Measurements from ENCODE around the gene BRSK2. TPM values are rescaled to one million over a fixed set of nuclear protein-coding genes. Genes with fewer than 3 reads are reported as not detected.

BRSK2 gene
- total RNA-seq, 2 donors from 2014 or later = 0.53 to 0.79 TPM

DNA sequence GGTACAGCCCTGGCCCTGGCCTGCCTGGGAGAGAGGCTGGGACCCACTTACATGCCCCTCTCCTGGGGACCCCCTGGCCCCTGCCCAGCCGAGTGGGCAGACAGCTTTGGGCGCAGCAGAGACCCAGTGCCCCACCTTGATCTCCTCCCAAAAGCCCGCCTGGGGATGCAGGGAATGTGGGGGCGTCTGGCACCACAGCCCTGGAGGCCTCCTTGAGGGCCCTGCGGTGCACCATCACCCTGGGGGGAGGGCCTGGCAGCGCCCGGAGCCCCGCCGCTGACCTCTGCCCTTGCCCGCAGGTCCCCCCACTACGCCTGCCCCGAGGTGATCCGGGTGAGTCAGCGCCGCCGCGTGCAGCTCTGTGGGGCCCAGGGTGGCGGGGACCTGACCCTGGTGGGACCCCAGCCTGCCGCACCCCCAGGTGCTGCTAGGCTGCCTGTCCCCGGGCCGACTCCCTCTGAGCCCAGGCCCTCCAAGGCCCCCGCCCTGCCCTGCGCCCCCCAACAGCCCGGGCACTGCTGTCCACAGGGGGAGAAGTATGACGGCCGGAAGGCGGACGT lies 53.2 kb downstream of the BRSK2 start:
- intact Hi-C loops (cut with DNase I, micrococcal nuclease) = no loop called here
- ATAC-seq (no peak), DNase-seq (no peak)

DNA sequence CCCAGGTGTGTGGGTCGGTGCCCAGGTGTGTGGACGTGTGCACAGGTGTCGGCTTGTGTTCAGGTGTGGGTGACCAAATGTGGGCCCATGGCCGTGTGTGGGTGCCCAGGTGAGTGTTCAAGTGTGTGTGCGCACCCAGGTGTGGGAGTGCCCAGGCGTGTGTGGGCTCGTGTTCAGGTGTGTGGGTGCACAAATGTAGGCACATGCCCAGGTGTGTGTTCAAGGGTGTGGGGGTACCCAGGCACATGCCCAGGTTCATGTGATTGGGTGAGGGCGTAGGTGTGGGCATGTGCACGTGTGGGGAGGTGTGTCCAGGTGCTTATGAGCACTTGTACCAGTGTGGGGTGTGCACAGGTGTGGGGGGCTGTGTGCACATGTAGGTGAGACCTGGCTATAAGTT lies 54.0 kb downstream of the BRSK2 start:
- intact Hi-C loops (cut with DNase I, micrococcal nuclease) = no loop called here
- DNase-seq = no peak
- no peak for ATAC-seq

DNA sequence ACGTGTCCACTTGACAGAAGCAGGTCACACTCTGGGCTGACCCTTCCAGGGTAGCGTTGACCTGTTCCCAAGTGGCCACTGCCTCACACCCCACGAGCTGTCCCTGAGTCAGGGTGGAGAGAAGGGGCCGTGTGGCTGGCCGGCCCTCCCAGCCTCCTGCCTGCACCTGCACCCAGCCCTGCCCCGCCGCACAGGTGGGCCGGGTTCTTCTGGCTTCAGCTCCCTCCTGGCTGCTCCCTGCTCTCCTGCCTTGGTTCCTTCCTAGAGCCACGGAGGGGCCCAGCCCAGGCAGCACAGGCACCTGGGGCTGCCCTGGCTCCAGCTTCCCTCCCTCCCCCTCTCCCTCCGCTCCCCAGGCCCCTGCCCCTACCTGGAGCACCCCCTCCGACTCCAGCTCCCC lies 54.6 kb downstream of the BRSK2 start:
- ATAC-seq (no peak), DNase-seq (no peak)
- intact Hi-C loops (cut with DNase I, micrococcal nuclease) = no loop called here

DNA sequence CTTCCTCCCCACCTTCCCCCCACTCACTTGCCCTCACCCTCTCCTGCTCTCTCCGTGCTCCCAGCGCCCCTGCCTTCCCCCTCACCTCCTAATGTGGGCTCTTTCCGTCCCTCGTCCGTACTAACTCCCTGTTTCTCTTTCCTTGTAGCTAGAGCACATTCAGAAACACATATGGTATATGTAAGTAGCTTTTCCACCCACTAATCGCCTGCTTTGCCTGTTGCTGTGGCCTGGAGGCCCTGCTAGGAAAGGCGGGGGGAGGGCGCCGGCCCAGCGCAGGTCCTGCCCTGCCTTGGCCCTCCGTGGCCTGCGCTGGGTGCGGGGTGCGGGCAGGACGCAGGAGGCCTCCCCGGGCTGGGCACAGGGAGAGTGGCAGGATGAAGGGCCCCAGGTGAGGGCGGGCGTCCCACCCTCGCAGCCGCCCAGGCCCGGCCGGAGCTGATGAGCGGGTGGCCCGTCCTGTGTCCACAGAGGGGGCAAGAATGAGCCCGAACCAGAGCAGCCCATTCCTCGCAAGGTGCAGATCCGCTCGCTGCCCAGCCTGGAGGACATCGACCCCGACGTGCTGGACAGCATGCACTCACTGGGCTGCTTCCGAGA lies 55.2 kb downstream of the BRSK2 start:
- intact Hi-C loops (cut with DNase I, micrococcal nuclease) = no loop called here
- ATAC-seq = no peak

DNA sequence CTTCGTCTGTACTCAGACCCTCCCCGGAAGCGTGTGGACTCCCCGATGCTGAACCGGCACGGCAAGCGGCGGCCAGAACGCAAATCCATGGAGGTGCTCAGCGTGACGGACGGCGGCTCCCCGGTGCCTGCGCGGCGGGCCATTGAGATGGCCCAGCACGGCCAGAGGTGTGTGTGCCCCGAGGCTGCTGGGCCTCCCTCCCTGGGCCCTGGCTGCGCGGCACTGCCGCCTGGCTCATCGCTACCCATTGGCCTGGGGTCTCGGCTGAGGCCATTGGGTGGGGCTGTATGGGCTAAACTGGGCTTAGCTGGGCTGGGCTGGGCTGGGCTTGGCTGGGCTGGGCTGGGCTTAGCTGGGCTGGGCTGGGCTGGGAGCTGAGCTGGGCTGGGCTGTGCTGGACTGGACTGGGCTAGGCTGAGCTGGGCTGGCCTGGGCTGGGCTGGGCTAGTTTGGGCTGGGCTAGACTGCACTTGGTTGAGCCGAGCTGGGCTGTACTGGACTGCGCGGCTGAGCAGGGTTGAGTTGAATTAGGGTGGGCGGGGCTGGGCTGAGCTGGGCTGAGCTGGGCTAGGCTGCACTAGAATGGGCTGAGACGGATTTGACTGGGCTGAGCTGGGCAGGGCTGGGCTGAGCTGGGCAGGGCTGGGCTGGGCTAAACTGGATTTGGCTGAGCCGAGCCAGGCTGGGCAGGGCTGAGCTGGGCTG lies 56.2 kb downstream of the BRSK2 start:
- DNase-seq (no peak), ATAC-seq (peak; percentile 49)
- intact Hi-C loops (cut with DNase I, micrococcal nuclease) = no loop called here

More for the DNA sequence above, 55.2 kb downstream of the BRSK2 start:
- DNase-seq = no peak

DNA sequence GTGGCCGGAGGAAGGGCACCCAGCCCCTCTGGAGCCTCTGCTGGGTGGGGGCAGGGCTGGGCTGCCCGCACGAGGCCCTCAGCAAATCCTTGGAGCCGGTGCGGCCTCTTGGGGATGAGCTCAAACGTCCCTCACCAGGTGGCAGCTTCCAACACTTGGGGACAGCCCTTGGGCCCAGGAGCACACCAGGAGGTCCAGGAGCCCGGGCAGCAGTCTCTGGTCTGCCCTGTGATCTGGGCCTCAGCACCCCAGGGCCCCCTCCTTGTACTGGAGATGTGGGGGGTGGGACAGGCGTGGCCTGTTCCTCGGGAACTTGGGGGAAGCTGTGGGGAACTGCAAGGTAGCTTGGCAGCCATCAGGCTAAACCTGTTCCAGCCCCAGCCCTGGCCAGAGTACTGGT lies 56.9 kb downstream of the BRSK2 start:
- ATAC-seq = no peak
- DNase-seq = no peak
- intact Hi-C loops (cut with DNase I, micrococcal nuclease) = no loop called here

GRCh38 chr11:1447845-1448825 lies 58.4 kb downstream of the BRSK2 start:
- DNase-seq (no peak), ATAC-seq (peak; percentile 39)
- intact Hi-C loops (cut with DNase I, micrococcal nuclease) = no loop called here

- intact Hi-C loops (cut with DNase I, micrococcal nuclease) = no loop called here
- DNase-seq (no peak), ATAC-seq (no peak)
These were observed 59.1 kb downstream of the BRSK2 start for GRCh38 chr11:1448882-1449281.

GRCh38 chr11:1449490-1450243 lies 59.9 kb downstream of the BRSK2 start:
- intact Hi-C loops (cut with DNase I, micrococcal nuclease) = loop anchor here in 1 of 2 donors (10.0 kb wide), 1 partner anchor 65 kb away; no protein-coding TSS in a partner anchor
- ATAC-seq = no peak
- DNase-seq = no peak

GRCh38 chr11:1450344-1450875 lies 60.7 kb downstream of the BRSK2 start:
- DNase-seq = no peak

GRCh38 chr11:1450949-1451710 lies 61.4 kb downstream of the BRSK2 start:
- no peak for DNase-seq
- ATAC-seq = no peak
- intact Hi-C loops (cut with DNase I, micrococcal nuclease) = loop anchor here in 1 of 2 donors (10.0 kb wide), 1 partner anchor 64 kb away; no protein-coding TSS in a partner anchor

More at GRCh38 chr11:1450344-1450875, 60.7 kb downstream of the BRSK2 start:
- peak; percentile 13 for ATAC-seq
- intact Hi-C loops (cut with DNase I, micrococcal nuclease) = loop anchor here in 1 of 2 donors (10.0 kb wide), 1 partner anchor 64 kb away; no protein-coding TSS in a partner anchor

GRCh38 chr11:1451781-1452470 lies 62.2 kb downstream of the BRSK2 start:
- intact Hi-C loops (cut with DNase I, micrococcal nuclease) = loop anchor here in 1 of 2 donors (10.0 kb wide), 1 partner anchor 63 kb away; no protein-coding TSS in a partner anchor
- ATAC-seq (no peak), DNase-seq (no peak)

DNA sequence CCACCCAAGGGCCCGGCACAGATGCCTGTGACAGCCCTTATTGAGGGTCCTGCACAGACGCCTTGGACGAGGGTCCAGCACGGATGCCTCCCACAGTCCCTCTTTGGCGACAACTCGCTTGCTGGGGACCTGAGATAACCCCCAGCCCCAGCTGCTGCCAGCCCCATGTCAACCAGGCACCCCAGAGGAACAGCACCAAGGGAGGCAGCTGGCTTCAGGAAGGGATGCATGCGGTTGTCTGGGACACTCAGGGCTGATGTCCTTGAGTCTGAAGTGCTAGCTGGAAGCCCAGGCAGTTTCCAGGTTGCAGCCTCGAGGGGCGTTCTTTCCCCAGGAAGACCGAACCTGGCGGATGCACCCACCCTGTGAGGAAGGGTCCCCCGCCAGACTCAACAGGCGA lies 63.0 kb downstream of the BRSK2 start:
- ATAC-seq (no peak), DNase-seq (no peak)
- intact Hi-C loops (cut with DNase I, micrococcal nuclease) = loop anchor here in 1 of 2 donors (10.0 kb wide), 1 partner anchor 62 kb away; no protein-coding TSS in a partner anchor

DNA sequence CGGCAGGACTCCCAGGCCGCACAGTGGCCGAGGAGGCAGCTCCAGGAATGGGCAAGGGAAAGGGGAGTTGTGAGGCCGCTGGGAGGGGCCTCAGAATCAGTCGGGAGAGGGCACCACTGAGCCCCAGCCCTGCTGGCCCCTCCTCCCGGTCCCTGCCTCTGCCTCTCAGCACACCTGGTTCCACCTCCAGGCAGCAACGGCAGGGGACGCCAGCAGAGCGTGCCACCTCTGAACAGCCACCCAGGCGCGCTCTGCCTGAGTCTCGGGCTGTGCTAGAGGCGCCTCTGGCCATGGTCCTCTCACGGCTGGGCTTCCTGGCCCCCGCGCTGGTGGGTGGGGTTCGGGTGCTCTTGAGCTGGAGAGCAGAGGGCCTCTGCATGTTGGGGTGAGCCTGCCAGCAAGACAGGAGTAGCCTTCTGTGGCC lies 63.9 kb downstream of the BRSK2 start:
- intact Hi-C loops (cut with DNase I, micrococcal nuclease) = loop anchor here in 1 of 2 donors (10.0 kb wide), 1 partner anchor 61 kb away; no protein-coding TSS in a partner anchor
- DNase-seq (peak; percentile 73 to 77), ATAC-seq (peak; percentile 76)

DNA sequence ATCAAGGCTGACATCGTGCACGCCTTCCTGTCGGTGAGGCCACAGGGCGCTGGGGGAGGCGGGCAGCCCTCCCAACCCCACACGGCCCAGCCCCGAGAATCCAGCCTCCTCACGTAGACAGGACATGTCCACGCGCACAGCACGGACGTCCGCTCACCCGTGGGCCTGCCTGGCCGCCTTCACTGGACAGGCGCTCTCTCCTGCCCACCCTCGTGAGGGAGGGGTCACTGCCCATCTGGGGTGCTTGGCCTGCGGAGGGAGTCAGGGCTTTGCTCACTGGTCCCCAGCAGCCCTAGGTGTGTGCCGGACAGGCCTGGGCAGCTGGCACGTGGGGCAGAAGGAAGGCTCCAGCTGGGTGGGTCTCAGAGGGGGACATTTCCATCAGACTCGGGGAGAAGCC lies 64.8 kb downstream of the BRSK2 start:
- ATAC-seq (no peak), DNase-seq (no peak)
- intact Hi-C loops (cut with DNase I, micrococcal nuclease) = loop anchor here in 1 of 2 donors (10.0 kb wide), 1 partner anchor 60 kb away; no protein-coding TSS in a partner anchor

GRCh38 chr11:1455032-1455762 lies 65.5 kb downstream of the BRSK2 start:
- no peak for ATAC-seq
- DNase-seq = no peak
- intact Hi-C loops (cut with DNase I, micrococcal nuclease) = loop anchor here in 1 of 2 donors (10.0 kb wide), 1 partner anchor 60 kb away; no protein-coding TSS in a partner anchor
